Measurements from ENCODE around the gene MAST4.

The MAST4 gene

DNA sequence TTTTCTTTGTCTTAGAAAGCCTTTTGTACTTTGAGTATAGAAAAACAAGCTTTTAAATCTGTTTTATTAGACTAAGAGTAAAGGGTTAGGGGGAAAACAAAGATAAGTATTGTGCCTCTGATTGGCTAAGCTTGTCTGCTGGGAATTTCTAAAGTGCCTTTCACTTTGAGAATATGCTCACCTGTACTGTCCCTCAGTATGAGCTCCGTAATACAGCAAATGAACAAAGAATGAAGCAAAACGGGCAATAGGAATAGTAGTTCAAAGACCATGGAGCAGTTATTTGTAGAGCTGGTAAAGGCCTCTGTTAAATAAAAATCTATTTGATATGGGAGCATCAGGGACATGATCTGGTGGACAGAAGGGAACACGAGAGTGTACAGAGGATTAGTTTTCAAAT is 277.8 kb downstream of the MAST4 start:
- DNase-seq (ENCODE audit: low read depth, low spot score): no peak

DNA sequence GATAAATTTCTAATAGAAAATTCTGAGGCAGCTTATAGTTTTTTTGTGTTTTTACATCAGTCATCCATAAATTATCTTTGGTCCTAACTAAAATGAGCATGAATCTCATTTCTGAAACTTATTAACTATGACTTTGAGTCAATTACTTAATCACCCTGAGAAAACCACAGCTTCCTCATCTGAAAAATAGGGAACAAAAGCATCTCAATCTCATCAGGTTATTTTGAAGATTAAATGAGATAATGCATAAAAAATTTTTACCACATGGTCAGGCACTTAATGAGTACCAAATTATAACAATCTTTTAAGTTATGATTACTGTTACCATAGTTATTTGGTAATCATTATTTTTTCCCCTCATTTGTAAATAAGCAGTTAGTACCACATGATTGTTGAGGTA is 279.1 kb downstream of the MAST4 start:
- DNase-seq (ENCODE audit: low read depth, low spot score): no peak

DNA sequence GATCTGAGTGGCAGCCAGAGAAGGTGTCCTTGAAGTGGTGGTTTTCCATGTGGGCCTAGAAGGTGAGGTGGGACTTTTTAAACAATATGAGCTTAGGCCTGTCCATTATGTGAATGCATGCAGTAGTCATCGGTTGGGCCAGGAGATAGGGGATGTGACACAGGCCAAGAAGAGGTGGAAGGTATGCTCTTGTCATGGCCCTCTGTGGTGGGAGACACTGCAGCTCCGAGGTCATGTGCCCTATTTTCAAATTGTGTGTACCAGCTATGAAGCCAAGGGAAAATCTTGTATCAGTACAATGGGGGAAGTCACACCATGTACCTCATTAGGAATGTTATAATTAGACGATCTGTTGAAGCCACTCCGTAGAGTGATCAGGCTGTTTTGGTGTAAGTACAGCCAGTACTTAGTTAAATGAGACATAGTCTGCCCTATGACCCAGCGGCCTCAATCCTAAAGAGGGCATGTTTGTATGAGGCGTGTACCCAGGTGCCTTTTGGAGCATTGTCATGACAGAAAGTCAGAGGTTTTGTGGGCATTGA is 280.1 kb downstream of the MAST4 start:
- no peak for DNase-seq (ENCODE audit: low read depth, low spot score)

DNA sequence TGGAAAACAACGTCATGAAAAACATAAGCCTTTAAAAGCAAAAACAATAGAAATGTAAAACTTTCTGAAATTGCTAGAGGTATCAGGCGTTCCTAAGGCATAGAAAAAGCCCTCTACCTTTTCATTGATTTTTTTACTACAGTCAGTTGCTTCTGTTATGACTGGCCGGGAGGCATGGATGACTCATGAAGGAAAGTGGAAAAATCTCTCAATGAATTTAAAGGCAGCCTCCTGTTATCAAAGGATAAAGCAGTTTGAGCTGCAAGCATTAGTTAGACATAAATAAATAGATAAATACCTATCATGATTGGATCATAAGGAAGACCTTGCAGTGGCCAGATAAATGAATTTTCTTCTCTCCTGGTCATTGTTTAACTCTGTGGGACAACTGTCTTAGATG is 281.6 kb downstream of the MAST4 start:
- DNase-seq (ENCODE audit: low read depth, low spot score): no peak

DNA sequence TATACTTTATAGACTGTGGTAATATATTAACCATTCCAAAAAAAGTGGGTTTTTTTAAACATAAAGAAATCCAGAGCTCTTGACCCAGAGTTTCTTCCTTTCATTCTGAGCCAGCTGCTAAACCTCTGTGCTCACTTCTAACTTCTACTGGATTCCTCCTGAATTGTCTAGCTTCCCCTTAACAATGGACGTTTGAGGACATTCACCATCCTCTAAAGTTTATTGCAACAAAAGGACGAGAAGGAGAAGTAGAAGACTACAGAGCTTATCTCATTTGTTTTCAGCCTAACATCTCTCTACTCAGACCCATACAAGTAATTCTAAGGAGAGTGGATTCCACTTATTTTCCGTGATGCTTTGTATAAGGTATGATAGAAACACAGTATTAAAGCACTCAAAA is 284.2 kb downstream of the MAST4 start:
- no peak for DNase-seq (ENCODE audit: low read depth, low spot score)

DNA sequence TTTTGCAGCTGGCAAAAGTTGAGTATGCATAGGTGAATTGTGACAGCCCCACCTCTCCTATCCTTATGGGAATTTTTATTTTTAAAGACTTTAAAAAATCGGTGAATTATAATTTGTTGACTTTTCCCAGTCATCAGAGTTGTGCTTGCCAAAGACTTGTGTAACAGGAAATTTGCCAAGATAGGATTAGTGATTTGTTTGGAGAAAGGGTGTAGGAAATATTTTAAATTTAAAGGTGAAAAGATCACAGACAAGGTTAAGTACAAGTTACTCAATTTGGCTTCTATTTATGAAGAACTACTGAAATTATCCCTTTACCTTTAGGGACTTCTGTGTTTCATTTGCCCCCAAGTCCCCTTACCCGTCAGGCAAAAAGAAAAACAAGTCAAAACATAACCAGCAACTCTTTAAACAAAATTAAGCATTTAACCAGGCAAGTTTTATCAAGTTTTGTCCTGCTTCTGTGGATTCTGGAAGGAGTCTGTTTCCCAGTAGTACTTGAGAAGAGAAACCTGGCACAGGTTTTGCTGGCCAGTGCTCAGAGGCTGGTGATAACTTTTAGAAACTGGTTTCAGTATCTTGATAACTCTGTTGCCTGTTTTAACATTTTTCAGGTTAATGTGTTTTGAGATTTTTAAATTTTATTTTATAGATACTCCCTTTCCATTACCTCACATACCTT is 285.4 kb downstream of the MAST4 start:
- no peak for DNase-seq (ENCODE audit: low read depth, low spot score)

DNA sequence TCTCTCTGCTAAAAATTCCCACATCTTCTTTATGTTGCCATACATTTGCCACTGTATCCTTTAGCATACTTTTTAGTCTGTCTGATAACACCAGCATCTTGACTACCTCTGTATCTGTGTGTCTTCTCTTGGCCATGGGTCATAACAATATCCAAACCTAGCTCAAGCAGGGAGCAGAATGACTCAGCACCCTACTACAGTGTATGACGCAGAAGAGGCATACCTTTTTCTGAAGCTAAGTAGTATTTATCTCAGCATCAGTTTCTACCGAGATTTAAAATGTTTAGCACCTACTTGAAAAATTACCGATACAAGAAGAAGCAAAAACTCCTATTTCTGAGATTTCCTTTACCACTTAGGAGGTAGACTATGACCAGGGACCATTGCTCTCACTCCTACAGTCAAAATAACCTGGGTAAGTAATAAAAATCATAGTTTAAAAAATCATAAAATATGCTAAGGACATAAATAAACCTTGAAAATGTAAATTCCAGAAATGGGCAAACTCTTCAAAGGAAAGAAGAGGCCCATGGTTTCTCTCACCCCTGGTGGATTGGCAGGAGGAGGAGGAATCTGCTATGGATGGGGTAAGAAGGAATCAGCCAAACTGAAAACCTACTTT is 286.5 kb downstream of the MAST4 start:
- DNase-seq (ENCODE audit: low read depth, low spot score): no peak

DNA sequence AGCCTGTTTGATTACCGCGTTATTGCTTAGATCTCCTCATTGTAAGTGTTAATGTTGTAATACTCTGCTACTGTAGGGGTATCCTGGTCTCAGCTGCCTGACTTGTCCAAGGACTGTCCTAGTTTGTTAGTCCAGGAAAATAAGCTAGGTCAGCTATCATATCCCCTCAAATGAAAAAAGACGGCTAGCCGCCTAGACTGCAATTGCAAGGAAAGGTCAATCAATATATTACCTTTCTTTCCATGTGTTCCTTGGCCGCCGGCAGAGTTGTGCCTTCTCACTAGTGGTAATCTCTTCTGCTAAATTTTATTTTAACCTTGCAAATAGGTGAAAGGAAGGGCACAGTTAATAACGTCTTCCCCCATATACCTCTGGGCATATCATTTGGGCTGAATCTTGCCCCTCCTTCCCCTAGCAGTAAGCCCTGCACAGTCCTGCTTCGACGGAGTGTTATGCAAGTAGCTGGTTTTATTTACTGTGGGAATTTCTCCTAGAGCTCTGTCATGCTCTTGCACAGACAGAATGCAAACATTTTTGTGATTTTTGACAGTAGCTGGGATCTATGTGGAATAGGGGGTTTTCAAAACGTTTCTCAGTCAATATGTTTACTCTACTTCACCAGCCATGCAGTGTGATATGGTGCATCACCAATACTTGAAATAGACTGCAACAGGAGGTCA is 288.5 kb downstream of the MAST4 start:
- DNase-seq (ENCODE audit: low read depth, low spot score): no peak

DNA sequence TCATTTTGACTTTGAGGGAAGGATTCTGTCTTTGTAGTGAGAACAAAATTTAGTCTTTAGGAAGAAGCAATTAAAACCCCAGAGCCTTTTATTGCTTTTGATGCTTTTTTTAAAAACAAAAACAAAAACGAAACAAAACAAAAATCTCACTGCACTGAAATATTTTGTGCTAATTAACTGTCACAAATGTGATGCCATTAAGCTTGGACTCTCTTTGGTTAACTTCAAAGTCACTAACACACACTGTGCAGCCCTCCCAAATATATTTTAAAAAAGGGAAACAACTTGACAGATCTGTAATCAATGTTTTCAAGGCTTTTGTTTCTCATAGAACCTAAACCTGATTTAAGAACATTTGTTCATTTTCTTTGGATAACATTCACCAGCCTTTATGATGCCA is 290.7 kb downstream of the MAST4 start:
- no peak for DNase-seq (ENCODE audit: low read depth, low spot score)

DNA sequence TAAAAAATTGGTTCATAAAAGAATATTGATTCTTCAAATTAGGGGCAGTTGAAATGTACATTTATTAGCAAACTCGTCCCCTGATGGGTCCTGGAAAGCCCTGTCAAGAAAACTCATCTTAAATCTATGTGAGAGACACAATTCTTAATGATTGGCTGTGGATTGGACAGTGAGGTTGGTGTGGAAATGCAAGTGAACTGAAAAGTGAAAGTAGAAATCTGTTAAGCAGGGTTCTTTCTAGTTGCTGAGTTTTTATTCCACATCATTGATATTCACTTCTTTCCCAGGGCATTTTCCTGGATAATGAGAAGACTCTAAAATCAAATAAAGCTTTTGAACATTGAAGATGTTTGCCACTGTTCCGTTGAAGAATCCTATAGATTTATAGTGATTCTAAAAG is 292.4 kb downstream of the MAST4 start:
- no peak for DNase-seq (ENCODE audit: low read depth, low spot score)

DNA sequence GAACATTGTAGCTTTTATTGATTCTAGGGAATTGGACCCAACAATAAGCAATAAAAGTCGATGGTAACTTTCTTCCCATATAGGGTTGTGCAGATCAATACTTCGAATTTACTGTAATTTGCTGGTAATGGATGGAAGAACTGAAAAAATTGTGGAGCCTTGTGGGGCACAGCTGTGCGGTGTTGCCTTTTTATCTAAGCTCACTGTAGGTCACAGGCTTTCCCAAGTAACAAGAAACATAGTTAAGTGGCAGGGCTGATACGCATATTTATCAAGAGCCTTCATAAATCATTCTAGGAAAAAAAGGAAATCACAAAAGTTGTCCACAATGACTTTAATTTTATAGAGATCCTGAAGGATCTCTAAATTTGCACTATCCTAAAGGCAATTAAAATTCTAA is 292.9 kb downstream of the MAST4 start:
- no peak for DNase-seq (ENCODE audit: low read depth, low spot score)

DNA sequence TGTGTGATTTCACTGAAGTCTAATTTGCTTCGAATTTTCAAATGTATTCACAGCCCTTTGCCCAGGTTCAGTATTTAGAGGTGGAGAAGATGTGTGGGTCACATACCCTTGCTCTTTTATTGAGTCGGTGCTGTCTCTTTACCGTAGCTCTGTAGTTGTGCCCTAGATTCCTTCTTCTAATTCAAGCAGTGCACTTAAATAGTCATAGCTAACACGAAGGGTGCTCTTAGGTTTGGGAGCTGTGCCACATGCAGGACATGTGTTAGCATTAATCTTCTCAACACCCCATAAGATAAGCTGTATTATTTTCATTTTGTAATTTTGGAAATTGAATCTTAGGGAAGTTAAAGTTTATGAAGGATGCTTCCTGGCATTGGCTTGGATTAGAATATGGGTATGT is 293.3 kb downstream of the MAST4 start:
- DNase-seq (ENCODE audit: low read depth, low spot score): no peak

DNA sequence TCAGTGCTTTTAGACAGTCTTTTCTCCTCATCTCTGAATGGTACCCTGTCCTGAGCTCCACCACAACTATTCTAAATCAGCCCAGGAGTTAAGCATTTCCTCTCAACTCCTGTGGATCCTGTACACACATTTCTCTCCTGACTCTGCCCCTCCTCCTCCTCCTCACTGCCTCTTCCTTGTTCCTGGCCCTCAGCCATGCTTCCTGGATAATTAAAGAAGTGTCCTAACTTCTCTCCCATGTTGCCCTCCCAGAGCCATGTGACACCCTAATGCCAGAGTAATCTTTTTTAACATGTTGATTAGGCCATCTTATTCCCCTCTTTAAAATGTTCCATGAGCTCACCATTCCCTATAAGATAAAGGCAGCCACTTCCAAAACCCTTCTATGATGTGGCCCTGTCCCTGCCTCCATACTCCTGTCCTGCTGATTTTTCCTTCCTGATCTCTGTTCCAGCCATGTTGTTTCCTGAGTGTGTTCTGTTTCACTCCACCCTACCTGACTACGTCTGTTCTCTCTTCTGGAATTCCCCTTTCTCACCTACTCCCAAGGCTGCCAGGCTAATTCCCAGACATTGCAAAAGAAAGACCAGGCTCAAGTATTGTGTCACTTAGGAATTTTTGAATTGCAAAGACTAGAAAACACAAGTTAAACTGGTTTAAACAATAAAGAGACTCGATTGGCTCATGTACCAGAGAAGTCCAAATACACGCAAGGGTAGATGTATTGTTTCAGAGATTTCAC is 295.2 kb downstream of the MAST4 start:
- DNase-seq (ENCODE audit: low read depth, low spot score): no peak

DNA sequence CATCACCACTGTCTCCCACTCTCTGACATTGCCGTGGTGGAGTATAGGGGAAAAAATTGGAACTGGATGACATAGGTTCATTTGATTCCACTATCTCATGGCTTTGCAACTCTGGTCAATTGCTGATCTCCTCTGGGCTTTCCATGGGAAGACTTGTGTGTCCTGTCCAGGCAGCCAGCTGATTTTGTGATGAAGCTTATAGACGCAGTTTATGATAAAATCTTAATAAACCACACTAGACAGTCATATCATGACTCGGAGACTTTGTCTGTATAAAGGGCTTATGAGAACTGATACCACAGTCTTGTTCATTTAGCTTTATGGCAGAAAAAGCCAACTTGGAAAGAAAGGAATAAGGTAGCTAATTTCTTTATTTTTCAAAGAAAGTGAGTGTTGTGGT is 296.5 kb downstream of the MAST4 start:
- no peak for DNase-seq (ENCODE audit: low read depth, low spot score)

DNA sequence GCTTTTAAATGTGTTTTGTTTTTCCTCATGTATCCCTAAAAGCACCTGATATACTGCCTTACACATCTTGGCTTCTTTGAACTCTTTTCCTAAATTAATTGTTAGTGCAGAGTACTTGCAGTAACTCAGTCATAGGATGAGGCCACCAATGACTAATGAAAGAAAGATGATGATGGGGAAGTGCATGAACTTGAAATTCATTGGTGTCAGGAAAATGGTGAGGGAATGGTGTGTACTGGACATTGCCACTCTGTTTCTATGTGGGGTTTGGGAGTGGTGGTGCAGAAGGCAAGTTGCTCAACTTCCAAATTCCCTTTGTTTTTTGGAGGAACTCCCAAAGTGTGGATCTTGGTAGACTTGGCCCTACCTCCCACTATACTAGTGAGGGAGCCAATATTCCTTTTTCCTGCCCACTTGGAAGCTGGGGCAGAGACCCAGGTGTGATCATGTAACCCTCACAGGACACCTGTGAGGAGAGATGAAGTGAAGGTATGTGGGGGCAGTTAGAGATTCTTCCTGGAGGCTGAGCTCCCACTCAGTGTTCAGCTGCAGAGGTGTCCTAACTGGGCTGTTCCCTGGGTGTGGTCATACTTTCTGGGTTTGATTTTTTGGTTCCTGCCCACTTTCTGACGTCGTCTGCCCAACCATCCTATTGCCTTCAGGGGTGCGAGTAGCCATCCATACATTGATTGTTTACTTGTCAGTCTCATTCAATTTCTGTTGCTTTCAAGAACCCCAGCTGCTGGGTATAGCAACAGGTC is 298.5 kb downstream of the MAST4 start:
- no peak for DNase-seq (ENCODE audit: low read depth, low spot score)

DNA sequence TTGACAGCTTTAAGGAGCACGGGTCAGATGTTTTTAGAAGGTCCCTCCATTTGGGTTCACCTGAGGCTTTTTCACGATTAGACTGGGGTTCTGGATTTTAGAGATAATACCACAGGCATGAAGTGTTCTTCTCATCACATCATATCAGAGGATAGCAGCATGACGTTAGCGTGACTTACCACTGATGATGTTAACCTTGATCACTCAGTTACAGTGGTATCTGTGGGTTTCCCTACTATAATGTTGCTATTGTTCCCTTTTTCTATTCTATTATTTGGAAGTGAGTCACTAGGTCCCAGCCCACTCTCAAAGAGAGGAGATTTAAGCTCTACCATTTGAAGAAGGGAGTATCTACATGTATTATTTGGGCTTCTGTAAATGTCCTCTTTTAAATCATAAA is 300.0 kb downstream of the MAST4 start:
- no peak for DNase-seq (ENCODE audit: low read depth, low spot score)

DNA sequence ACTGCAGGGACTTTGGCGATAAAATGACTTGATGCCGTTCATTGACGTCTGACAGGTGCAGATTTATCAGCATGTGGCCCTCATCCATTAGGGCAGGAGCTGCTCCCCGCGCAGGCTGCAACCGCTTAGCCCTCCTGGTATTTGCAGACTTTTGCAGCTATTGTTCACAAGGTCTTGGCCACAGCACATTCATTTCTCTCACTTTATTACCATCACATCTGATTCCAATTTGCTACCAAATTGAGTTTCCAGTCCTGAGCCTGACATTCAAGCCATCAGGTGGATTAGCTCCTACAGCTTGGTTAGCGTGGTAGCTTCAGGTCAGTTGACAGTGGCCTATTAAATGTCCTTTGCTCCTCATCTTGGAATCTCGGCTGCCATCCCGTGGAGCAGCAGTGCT is 301.2 kb downstream of the MAST4 start:
- DNase-seq (ENCODE audit: low read depth, low spot score): no peak

DNA sequence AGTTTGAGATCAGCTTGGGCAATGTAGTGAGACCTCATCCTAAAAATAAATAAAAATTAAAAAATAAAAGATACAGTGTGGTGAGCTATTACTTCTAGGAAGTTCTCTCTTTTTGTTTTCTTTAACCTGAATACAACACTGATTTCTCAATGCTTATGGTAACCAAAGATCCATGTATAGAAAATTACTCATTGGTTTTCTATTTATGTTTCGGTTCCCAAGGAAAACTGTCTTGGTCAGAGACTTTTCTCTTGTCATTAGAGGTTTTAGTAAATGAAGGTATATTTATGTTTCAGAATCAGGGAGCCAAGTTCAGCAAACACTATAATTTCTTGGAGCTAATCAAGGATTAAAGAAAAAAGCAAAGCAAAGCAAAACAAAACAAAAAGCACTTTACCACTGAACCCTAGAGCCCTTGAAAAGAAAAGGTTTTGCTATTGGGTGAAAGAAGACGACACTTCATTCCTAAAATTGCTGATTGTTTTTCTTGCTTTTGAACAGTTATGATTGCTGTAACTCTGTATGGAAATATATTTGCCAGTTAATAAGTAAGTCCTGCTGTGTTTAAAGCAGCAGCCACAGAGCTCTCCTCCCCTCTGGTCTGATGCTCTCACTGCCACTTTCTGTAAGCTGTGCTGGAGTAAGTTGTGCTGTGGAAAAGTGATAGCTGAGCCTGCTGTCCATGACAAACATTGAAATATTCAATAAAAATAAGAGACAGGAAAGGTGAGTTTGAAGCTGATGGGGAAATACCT is 302.2 kb downstream of the MAST4 start:
- no peak for DNase-seq (ENCODE audit: low read depth, low spot score)

DNA sequence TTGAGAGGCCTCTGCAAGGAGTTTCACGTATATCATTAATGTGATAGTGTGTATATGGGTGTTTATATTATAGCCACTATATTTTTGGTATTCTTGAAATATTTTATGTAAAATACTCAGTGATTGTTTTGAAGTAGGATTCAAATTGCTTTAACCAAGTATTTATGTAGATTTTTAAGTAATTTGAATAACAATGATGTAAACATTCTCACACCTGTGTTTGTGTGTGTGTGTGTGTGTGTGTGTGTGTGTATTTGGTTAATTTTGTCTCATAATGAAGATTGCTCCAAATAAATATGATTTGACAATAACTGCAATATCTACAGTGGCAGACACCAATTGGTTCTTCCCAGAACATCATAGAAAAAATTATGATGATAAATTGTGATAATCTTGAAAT is 307.0 kb downstream of the MAST4 start:
- no peak for DNase-seq (ENCODE audit: low read depth, low spot score)

DNA sequence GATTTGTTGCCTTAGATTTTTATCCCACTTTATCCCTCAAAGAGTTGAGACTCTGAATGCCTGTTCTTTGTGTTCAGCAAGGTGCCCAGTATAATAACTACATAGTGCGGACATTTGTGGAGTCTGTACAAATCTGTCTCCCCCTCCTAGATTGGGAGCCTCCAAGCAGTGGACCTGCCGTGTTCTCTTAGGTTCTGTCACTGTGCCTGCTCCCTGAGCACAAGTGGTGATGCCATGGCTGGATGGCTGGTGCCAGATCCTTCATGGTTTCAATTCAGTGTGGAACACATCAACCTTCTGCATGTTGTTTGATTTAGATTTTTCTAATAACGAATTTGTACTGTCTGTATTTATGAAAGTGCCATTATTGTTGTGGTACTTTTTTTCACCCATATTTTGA is 307.5 kb downstream of the MAST4 start:
- no peak for DNase-seq (ENCODE audit: low read depth, low spot score)

DNA sequence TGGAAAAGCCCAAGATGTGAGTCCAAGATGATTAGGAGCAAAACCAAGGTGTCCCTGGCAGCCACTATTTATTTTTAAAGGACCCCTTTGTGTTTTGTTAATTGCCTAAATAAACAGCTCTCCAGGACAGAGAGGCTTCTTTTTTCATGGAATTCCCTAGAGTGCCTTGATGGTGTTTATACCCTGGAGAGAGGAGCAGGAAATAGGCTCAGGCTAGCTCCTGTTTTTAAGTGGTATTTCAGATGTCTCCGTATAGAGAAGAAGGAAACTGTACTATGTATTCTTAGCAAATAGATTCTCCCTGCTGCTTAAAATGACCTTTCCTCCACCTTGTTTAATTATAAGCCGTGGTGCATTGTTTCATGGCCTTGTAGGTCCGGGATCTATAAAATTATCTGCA is 308.0 kb downstream of the MAST4 start:
- no peak for DNase-seq (ENCODE audit: low read depth, low spot score)

Data from activated naive CD8-positive, alpha-beta T cell treated with anti-CD3 and anti-CD28 coated beads, Interleukin-2, amount 50 U/mL, for 16 hours (primary cell).